AG20443 (cell line): Measurements from ENCODE around the gene CLIC1.

Experiments
- DNase-seq: peaks from one replicate; pipeline ENCODE4 v3.0.0; 2012; ENCODE audit warnings: low spot score, mixed read lengths

CLIC1 gene

DNA sequence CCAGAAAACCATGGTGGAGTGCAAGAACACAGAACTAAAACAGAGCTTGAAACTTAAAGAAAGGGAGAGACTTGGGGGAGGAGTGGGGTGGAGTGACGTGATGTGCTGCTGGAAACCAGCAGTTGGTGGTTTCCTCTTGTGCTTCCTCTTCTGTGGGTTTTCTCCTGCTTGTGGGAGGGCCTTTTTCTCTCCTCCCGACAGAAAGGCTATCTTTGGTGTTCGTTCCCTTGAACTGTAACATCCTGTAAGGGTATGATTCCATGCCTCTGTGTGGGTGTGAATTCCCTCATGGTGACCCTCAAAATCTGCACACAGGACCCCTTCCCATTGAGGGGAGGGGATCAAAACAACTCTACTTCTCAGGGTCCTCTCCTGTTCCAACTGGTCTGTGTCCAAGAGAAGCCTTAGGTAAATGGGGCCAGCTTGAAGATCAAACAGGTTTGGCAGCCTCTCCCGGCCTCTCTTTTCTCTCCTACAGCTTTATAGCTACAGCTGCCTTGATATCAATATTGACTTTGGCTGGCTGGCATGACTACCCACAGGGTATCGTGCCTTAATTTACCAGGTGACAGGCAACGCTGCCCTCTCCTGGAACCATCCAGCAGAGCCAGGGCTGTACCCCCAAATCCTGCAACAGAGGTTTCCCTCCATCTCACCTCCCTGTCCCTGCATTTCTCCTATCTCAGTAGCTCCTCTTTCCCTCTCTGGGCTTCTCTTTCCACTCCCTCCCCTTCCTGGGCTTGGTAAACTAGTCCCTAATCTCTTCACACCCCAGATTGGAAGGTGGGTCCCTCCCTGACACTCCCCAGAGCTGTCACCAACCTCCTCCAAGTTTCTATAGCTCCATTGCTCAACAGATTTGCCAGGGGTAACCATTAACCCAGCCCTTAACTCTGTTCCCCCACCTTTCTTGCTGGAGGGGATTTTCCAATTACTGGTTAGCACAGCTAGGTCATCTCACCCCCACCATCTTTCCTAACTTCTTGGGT is 2.0 kb upstream of the CLIC1 start:
- peak; percentile 67 for DNase-seq

DNA sequence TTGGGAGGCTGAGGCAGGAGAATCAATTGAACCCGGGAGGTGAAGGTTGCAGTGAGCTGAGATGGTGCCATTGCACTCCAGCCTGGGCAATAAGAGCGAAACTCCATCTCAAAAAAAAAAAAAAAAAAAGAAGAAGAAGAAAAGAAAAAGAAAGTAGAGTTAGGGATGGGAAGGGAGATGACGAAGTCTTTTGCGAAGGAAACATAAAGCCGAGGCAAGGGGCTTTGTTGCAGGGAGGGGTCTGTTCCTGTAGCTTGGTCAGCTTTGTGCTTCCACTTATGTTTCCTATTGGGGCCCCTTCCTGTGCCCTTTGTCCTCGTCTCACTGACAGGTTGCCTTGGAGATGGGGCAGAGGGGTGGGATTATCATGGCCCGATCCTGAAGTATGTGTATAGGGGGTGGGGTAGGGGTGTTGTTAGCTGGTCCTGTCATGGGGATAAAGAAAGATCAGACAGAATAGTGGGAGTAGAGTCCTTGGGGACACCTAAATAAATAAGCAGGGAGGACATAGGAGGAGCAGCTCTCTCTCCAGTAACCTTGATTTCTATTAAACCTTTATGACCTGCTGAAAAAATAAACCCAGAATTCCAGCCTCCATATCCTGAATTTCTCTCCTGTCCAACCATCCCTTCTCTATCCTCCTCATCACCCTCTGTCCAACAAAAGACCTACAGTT is 1.1 kb upstream of the CLIC1 start:
- DNase-seq, result no peak

DNA sequence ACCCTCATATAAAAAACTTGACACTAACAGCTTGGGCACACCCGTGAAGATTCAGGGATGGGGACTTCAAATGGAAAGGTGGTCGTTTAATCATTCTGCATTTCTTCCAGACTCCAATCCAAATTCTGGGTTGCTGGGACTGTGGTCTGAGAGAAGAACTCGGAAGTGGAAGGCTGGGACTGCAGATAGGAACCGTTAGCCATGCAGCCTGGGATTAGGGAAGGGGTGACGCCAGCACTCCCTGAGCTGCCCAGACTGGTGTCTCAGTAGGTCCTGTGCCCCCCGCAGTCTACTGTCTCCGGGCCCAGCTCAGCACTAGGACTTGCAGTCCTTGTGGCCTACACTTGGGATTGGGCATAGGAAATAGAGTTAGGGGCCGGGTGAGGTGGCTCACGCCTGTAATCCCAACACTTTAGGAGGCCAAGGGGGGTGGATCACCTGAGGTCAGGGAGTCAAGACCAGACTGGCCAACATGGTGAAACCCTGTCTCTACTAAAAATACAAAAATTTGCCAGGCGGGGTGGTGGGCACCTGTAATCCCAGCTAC is 511 bp upstream of the CLIC1 start:
- no peak for DNase-seq

DNA sequence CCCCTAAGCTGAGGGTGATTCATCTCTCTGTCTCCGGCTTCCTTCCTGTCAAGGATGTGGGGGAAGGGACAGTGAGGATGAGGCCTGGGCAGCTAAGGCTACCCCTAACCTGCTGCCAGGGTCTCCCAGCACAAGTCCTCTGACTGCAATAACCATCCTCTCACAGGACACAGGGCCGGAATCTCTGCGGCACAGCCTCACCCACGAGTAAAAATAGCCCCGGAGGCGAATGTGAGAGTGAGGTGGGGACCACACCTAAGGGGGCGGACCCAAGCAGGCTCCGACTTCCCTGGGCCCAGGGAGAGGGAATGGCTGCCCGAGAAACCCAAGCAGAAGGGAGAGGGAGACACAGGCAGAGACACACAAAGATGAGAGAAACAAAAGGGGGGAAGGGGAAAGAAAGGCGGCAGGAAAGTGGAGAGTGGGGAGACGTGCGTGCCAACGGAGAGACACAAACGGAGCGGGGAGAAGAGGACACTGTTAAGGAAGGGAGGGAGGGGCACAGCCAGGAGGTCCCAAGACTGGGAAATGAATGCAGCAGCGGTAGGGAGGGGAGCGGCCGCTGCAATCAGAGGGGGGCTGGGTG is 1.4 kb downstream of the CLIC1 start:
- DNase-seq, result peak; percentile 66

DNA sequence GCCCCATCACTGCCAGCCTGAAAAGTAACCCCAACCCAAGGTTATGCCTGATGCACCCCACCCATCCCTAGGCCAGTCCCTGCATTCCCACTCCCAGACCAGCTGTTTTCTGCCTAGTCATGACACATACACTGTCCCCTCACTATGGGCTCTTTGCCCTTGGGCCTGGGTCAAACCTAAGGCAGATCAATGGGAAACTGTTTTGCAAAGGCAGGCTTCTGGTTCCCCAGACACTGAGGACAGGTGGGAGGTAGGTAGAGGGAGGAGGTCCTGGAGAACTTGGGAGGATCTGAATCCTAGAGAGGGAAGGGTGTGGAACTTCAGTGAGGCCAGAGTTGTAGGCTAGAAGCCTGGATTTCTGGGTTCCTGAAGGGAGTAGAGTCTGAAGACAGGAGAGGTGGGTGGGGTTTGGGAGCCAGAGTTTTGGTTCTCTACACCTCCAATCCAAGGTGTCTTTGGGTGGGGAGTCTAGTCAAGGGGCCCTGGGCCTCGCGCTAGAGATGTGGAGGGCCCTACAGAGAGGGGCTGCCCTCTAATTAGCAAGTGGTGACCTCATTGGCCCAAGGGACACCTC is 2.0 kb downstream of the CLIC1 start:
- DNase-seq, result no peak

DNA sequence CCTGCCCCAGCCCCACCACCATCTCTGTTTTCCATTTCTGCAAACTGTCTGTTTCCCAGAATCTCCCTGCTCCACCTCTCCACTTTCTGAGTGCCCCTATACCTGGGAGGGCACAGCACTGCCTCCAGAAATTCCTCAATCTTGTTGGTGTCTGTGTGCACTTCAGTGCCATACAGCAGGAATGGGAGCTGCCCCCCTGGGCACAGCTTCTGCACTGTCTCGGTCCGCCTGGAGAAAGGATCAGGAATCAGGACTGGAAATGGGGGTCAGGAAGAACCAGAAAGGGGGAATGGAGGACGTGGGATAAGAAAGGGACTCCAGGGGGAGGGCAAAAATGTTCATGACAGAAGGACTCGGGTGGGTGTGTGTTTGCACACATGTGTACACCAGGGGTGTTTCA is 2.6 kb downstream of the CLIC1 start:
- no peak for DNase-seq

DNA sequence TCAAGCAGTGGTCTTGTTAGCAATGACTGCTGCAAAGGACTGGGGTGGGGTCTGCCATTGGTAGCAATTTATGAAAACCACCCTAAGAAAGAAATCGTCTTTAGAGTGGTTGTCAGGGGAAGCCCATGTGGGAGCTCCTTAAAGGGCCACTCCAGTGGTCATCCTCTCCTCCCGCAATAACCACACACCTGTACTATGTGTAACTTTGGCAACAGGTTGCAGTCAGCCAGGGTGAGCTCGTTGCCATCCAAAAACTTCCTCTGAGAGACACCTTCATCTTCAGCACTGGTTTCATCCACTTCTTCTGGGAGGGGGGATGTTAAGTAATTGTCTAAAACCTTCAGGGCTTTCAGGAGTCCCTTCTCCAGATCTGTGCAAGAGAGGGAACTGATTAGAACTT is 4.3 kb downstream of the CLIC1 start:
- no peak for DNase-seq

DNA sequence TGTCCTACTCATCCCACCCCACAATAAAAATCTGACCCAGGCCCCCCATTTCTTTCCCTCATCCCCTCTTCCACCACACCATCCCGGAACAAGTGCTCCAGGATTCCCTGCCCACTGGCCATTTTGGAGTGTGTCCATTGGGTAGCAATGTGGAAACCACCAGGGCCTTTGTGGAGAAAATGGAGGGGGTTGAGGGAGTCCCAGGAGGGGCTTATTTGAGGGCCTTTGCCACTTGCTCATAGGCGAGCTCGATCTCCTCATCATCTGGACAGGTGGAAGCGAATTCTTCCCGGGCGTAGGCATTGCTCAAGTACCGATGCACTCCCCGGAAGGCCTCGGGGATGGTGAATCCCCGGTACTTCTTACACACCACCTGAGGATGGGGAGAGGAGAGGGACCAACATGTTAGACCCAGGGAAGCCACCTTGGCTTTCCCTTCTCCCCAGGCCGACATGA is 5.7 kb downstream of the CLIC1 start:
- no peak for DNase-seq

DNA sequence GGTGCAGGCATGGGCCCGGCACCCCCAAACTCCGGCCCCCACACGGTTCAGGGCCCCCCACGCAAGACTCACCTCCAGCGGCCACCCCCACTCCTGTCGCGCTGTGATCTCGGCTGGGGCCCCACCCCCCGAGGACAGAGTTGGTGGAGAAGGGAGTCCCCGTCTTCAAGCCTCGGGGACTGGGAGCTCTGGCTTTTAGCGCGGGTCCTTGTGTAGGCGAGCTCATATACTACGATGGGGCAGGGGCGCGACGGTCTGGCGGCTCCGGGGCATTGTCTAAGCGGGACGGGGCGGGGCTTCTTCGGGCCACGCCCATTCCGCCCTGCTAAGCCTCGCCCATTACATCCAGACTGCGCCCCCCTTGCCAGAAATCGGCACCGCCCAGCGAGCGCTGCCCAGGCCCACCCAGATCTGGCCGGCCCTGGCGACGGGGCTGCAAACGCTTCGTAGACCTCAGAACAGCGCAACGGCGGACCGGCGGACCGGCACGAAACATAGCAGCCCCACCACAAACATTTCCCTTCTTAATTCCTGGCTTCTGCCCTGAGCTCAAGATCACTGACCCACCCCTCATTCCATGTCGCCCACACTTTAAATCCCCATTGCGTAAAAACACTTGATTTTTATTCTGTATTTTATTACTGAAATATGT is 6.2 kb downstream of the CLIC1 start:
- DNase-seq, result peak; percentile 94

DNA sequence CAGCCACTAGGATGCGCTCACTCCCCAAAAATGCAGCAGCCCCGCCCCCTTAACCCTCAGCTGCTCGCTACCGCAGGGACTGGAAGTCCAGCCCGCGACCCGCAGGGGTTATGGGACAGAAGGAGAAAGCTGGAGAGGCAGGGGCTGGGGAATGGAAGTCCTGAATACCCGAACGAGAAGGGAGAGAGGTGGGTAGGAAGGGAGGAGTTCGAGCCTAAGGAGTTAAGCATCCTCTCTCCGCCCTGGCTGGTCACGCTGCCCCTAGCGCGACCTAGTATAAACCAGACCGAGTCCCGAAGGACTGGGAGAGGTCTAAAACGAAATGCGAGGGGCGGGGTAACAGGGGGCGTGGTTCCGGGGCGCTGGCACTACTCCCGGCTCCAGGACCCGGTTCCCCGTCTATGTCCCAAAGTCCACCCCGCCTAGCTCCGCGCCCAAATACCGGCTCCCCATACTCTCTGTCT is 6.8 kb downstream of the CLIC1 start:
- DNase-seq, result peak; percentile 95

DNA sequence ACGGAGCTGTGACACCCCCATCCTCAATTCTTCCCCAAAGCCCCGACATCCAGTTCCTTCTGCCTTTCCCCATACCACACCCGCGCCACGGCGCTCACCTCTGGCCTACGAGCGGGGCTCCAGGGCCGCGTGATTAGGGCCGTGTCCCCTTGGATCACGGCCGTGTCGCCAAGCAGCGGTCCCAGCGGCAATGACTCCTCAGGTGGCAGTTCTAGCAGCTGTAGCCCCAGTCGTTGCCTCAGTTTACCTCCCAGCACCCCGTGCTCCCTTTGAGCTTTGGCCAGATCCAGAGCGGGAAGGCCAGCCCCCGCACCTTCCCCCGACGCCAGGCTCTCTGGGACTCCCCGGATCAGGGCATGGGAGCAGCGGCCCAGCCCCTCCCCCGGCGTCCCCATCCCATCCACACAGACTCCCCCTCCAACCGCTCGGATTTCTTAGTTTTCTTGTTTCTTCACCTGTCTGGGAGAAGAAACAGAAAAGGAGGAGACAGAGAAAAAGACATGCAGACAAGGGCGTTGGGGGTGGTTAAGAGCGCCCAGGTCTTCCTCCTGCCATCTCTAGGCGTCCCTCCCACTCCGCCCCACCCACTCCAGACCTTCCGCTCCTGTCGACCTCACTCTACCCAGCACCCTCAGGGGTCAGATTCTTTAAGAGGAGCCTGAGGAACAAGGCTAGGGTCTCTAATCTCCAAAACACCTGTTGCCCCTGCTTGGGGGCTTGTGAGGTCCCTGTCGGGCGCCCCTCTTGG is 7.4 kb downstream of the CLIC1 start, which contains the start of gene DDAH2:
Gene DDAH2 (minus strand): TSS at position 533 of the 748 bp plus-strand sequence. CDS start 138 bp downstream, at position 395.
- no peak for DNase-seq

DNA sequence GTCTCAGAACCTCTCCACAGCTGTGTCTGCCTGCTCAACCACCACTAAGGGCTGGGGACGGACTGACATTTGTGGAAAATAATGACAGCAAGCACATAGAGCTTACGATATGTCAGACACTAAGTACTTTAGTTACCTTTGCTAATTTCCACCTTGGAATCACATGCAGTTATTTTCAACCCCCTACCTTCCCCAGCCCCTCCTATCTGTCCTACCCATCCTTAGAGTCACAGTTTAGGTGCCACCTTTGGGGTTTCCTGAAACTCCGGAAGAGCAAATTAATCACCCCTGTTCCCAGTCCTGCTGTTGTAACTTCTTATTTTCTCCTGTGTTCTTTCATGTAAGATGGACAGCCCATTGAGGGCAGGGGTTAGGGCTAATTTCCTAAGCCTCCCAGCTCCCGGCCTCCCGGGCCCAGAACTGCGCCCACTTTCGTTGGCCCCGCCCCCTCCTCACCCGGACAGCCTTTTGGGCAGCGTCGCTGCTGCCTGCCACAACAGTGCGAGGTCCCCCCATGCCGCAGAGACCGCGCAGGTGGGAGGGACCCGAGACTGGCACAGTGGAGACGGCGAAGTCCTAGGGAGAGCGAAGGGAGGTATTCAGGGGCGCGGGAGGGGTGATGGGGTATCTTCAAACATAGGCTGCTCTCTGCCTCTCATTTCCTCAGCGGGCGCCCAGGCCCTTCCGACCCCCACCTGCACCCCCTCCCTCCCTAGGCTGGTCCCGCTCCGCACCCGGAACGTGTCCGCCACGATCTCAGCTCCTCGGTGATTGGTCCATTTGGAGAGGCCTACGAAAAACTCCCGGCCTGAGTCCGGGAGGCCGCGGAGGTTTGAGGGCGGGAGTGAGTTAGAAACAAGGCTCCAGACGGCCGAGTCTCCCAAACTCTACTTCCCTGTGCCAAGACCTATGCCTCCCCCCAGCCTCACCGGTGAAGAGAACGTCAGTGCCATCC is 8.3 kb downstream of the CLIC1 start:
- no peak for DNase-seq

DNA sequence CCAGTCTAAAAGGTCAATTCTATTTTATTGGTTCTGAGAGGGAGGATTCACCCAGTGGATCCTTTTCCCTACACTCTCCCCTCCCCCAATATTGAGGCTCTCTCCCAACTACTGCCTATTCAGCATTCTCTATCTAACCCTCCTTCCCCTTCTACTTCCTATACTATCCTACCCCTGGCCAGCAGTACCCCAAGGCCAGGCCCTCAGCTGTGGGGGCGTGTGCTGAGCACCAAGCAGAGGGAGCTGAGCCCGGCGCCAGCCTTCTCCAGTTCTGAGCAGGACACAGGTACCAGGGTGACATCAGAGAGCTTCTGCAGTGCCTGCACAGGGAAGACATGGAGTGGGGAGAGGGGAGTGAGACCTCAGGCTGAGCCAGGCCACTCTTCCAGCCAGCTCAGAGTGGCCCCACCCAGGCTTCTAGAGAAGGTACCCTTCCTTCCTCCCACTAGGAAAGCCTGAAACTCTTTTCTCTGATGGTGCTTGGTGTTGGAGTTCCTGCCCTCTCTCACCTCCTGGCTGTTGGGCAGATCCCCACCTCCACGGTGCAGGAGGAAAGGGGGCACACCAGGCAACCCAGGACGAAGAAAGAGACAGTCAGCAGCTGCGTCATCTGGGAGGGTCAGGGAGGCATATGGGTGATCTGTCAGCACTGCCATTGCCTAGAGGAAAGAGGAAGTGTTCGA is 9.2 kb downstream of the CLIC1 start:
- no peak for DNase-seq

DNA sequence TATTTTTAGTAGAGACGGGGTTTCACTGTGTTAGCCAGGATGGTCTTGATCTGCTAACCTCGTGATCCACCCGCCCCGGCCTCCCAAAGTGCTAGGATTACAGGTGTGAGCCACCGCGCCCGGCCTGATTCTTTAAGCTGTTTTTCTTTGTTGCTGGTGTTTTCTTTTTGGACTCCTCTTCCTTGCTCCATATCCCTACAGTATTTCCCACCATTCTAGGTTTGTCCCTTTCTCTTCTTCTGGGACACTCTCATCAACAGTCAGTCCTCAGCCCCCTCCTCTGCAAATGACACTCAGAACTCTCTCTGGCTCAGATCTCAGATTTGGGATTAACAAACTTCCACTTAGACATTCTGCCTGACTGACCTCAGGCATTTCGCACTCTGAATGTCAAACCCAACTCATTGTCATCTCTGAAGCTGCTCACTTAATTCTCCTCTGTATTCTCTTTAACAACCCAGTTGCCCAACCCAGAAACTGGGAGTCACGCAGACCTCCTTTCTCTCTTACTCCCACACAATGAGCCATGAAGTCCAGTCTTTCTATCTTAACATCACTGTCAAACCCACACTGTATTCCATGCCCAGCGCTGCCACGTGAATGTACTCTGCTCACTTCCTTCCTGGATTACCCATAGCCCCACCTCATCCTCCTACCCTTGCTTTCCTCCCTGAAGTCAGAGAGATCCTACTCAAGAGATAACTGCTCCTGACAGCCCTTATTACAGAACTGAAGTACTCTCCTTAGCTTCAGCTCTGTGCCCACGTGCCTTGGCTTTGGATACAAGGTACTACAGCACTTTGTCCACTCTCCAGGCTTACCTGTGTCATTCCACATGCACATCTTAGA is 10.6 kb downstream of the CLIC1 start:
- DNase-seq, result no peak

DNA sequence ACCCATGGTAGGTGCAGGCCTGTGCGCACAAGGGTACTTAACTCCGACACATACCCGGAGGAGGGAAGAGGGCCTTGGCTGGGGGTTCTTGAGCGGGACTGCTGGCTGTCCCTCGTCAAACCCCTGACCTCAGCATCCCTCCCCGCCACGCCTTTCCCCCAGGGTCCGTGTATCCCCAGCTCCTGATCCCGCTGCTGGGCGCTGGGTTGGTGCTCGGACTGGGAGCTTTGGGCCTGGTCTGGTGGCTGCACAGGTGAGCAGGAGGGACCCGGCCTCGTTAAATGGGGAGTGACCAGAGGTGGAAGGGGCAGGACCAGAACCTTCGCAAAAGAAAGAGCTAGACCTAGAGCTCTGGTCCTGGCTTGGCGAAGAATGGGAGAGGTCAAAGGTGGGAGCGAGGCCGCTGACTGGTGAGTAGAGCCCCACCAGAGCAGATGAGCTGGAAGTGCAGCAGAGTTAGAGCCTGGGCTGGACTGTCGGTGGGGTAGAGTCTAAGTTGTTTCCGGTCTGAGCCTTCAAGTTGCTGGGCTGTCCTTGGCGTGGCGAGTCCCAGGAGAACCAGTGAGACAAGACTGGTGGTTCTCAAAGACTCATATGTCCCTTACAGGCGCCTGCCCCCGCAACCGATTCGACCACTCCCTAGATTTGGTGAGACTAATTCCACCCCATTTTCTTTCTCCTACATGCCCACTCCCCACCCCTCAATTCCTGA is 12.2 kb downstream of the CLIC1 start:
- DNase-seq, result no peak

DNA sequence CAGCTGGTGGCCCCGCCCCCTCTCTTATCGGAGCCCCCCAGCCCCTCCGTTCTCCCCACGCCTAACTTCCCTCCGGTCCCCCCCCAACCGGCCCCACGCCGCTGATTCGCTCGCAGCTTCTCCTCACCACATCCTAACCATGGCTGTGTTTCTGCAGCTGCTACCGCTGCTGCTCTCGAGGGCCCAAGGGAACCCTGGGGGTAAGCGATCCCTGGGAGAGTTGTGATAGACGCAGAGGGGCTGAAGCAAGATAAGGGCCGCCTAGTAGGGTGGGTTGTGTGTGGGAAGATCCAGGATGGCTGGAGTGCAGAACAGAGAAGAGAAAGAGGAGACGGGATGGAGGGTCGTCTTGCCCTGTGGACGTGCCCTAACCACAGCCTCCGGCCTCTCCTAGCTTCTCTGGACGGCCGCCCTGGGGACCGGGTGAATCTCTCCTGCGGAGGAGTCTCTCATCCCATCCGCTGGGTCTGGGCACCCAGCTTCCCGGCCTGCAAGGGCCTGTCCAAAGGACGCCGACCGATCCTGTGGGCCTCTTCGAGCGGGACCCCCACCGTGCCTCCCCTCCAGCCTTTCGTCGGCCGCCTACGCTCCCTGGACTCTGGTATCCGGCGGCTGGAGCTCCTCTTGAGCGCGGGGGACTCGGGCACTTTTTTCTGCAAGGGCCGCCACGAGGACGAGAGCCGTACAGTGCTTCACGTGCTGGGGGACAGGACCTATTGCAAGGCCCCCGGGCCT is 12.9 kb downstream of the CLIC1 start, which contains the start of gene MPIG6B:
Gene MPIG6B (plus strand): TSS at position 129 of the 735 bp plus-strand sequence. CDS start 11 bp downstream, at position 140.
- DNase-seq, result no peak
